GM12878 (cell line): ENCODE data around the gene KIF21B. TPM values are rescaled to one million over a fixed set of nuclear protein-coding genes. Genes with fewer than 3 reads are reported as not detected.

ENCODE experiments used
- ATAC-seq: fragments of 200-7000 bp; cut with Tn5 transposase; 3 replicates; pipeline ENCODE4 v1.9.1; 2020; ENCODE audit warnings: mild to moderate bottlenecking, moderate library complexity
- BruUV-seq: library from RNA; stranded (reverse); fragments of 400-500 nt; replicated peaks from 2 replicates; lab custom pipeline; 2021; lab: Mats Ljungman, UMichigan
- CTCF ChIA-PET: fragments of 300-600 bp; sonication (Branson Sonifier 250); formaldehyde crosslinking; extraction: SDS; loops from one replicate; lab custom pipeline; 2021; ENCODE audit warnings: inconsistent platforms; lab: Yijun Ruan, JAX
- POLR2A ChIA-PET: fragments of 350-600 bp; formaldehyde crosslinking; extraction: SDS; loops from one replicate; lab custom pipeline; 2021; ENCODE audit warnings: inconsistent platforms; lab: Charles Lee
- RAD21 ChIA-PET: fragments of 300-600 bp; sonication (Branson Sonifier 250); formaldehyde crosslinking; loops from one replicate; lab custom pipeline; 2023; ENCODE audit warnings: antibody characterized with exemption; ENCODE audit not compliant: unreplicated experiment; lab: Charles Lee
- SMC1A ChIA-PET: fragments of 300-600 bp; sonication (Branson Sonifier 250); formaldehyde crosslinking; loops from one replicate; lab custom pipeline; 2023; ENCODE audit not compliant: unreplicated experiment, uncharacterized antibody; lab: Charles Lee
- DNase-seq: peaks from one replicate; pipeline ENCODE4 v3.0.0-alpha.2; 2011; ENCODE audit warnings: low read depth, low spot score
- FAIRE-seq: peaks from 3 replicates; lab custom pipeline; 2011; peaks lifted over from hg19 to GRCh38; lab: Jason Lieb, UNC
- H2AFZ ChIP-seq: 2 replicates; pipeline ENCODE4 v1.6.0; 2011; ENCODE audit warnings: low read depth, low read length, control low read depth; ENCODE audit not compliant: control insufficient read depth
- H3K27ac ChIP-seq: 2 replicates; pipeline ENCODE4 v1.5.1; 2011; ENCODE audit warnings: control low read depth; ENCODE audit not compliant: control insufficient read depth, insufficient read depth
- H3K27me3 ChIP-seq, 2 experiments: replicated peaks in 1 of 2; 2 replicates each; pipeline versions ENCODE4 v1.6.0 to v1.6.1; 2011; ENCODE audit warnings: low read length in 1 of 2; ENCODE audit not compliant: control insufficient read depth in 2 of 2, insufficient read depth in 2 of 2
- H3K36me3 ChIP-seq, 2 experiments: 2 replicates each; pipeline ENCODE4 v1.5.1; 2011; ENCODE audit warnings: low read length in 1 of 2; ENCODE audit not compliant: control insufficient read depth in 2 of 2, insufficient read depth in 2 of 2
- H3K4me1 ChIP-seq: 2 replicates; pipeline ENCODE4 v1.6.1; 2011; ENCODE audit warnings: mild to moderate bottlenecking, low read length, moderate library complexity, mixed read lengths; ENCODE audit not compliant: control insufficient read depth, insufficient read depth
- H3K4me2 ChIP-seq: 2 replicates; pipeline ENCODE4 v1.6.0; 2011; ENCODE audit warnings: control low read depth; ENCODE audit not compliant: control insufficient read depth, insufficient read depth
- H3K4me3 ChIP-seq: fragments of 200-600 bp; sonication (generic); 2 replicates; pipeline ENCODE4 v1.5.1; 2016
- H3K79me2 ChIP-seq: 2 replicates; pipeline ENCODE4 v1.6.0; 2011; ENCODE audit warnings: low read length; ENCODE audit not compliant: control insufficient read depth, insufficient read depth
- H3K9ac ChIP-seq: 2 replicates; pipeline ENCODE4 v1.8.0; 2011; ENCODE audit warnings: low read length, control low read depth, mixed read lengths; ENCODE audit not compliant: control insufficient read depth, insufficient read depth
- H3K9me3 ChIP-seq: replicated peaks from 3 replicates; pipeline ENCODE4 v1.5.1; 2011; ENCODE audit warnings: mild to moderate bottlenecking, low read length; ENCODE audit not compliant: control insufficient read depth, insufficient read depth
- H4K20me1 ChIP-seq: 2 replicates; pipeline ENCODE4 v1.6.0; 2011; ENCODE audit not compliant: control insufficient read depth, insufficient read depth
- BACH1 ChIP-seq: fragments of 450-650 bp; IDR thresholded peaks from 2 replicates; pipeline ENCODE4 v1.6.1; 2017; ENCODE audit warnings: mild to moderate bottlenecking, borderline replicate concordance
- BHLHE40 ChIP-seq, 2 experiments: fragments of 450-650 bp in 1 of 2; IDR thresholded peaks; 2 replicates each; pipeline ENCODE4 v1.6.1; 2011 to 2017; ENCODE audit warnings: low read depth in 2 of 2, borderline replicate concordance in 1 of 2, improper control_type of control experiment in 1 of 2, low read length in 1 of 2, mild to moderate bottlenecking in 1 of 2
- CBX5 ChIP-seq: sonication (generic); IDR thresholded peaks from 2 replicates; pipeline ENCODE4 v1.6.1; 2016; ENCODE audit warnings: low read depth, moderate library complexity, mild to moderate bottlenecking, inconsistent platforms
- MTA3 ChIP-seq: IDR thresholded peaks from 2 replicates; pipeline ENCODE4 v1.6.1; 2012; ENCODE audit warnings: low read length, inconsistent platforms, borderline replicate concordance
- MYB ChIP-seq: fragments of 150-350 bp; IDR thresholded peaks from 2 replicates; pipeline ENCODE4 v1.6.1; 2014; ENCODE audit warnings: mild to moderate bottlenecking, low read depth, low read length, borderline replicate concordance
- NR2C1 ChIP-seq: fragments of 450-650 bp; IDR thresholded peaks from 2 replicates; pipeline ENCODE4 v1.6.1; 2017; ENCODE audit warnings: antibody characterized with exemption, mild to moderate bottlenecking, moderate library complexity
- RAD21 ChIP-seq: IDR thresholded peaks from 2 replicates; pipeline ENCODE4 v1.6.1; 2011; ENCODE audit warnings: mild to moderate bottlenecking, low read depth, low read length, moderate library complexity; ENCODE audit not compliant: insufficient read depth
- STAT3 ChIP-seq: IDR thresholded peaks from 2 replicates; pipeline ENCODE4 v1.6.1; 2011; ENCODE audit warnings: low read depth, low read length, improper control_type of control experiment
- TCF7 ChIP-seq: IDR thresholded peaks from 2 replicates; pipeline ENCODE4 v1.6.1; 2014; ENCODE audit warnings: antibody characterized with exemption, borderline replicate concordance
- USF2 ChIP-seq: IDR thresholded peaks from 2 replicates; pipeline ENCODE4 v1.6.1; 2011; ENCODE audit warnings: low read depth, low read length, improper control_type of control experiment, borderline replicate concordance
- YY1 ChIP-seq: IDR thresholded peaks from 2 replicates; pipeline ENCODE4 v1.6.1; 2011; ENCODE audit warnings: low read depth, mild to moderate bottlenecking, low read length
- ZNF217 ChIP-seq: fragments of 450-650 bp; IDR thresholded peaks from 2 replicates; pipeline ENCODE4 v1.6.1; 2017; ENCODE audit warnings: antibody characterized with exemption, mild to moderate bottlenecking
- ZNF384 ChIP-seq: IDR thresholded peaks from 2 replicates; pipeline ENCODE4 v1.6.1; 2012; ENCODE audit warnings: low read depth, mild to moderate bottlenecking, low read length, improper control_type of control experiment, borderline replicate concordance
- ZSCAN29 ChIP-seq: fragments of 450-650 bp; IDR thresholded peaks from 2 replicates; pipeline ENCODE4 v1.6.1; 2017; ENCODE audit warnings: mild to moderate bottlenecking, moderate library complexity
- WGBS: methylation state at CpG from one replicate; pipeline ENCODE4 v1.1.6; 2016; ENCODE audit warnings: low lambda C conversion rate; ENCODE audit not compliant: insufficient replicate concordance, insufficient coverage; ENCODE audit errors: missing lambda C conversion rate; 5-methylcytosine and 5-hydroxymethylcytosine counted together
- in situ Hi-C: fragments of 300-500 bp; cut with MboI; formaldehyde crosslinking; loops from 9 replicates; pipeline ENCODE4 v1.14.3; 2018; ENCODE audit warnings: mixed read lengths
- intact Hi-C: fragments of 100-400 bp; cut with micrococcal nuclease; formaldehyde crosslinking; loops from one replicate; pipeline ENCODE4 v1.14.2; 2022; ENCODE audit not compliant: unreplicated experiment
- polyA plus RNA-seq, 11 experiments: library from polyadenylated mRNA; depleted of rRNA in 4 of 11; unstranded in 6 of 11; stranded (reverse) in 5 of 11; fragments of >200 nt; fragmentation: Nextera tagmentation in 4 of 11; fragmentation: Illumina TruSeq in 1 of 11; extraction: Ambion mirVana in 4 of 11; extraction: Trizol in 1 of 11; gene quantifications; 1 replicate in 1 of 11; 2 replicates in 10 of 11; pipeline versions ENCODE4 v1.2.1 to v1.2.3, GENCODE V29; 2011 to 2016; ENCODE audit warnings: inconsistent platforms in 2 of 11, missing spikeins in 2 of 11, low read depth in 1 of 11
- total RNA-seq, 4 experiments: library from RNA; depleted of rRNA in 3 of 4; stranded (reverse); fragments of >200 nt in 3 of 4; fragmentation: Illumina TruSeq in 1 of 4; extraction: Trizol in 1 of 4; gene quantifications; 2 replicates each; pipeline versions ENCODE4 v1.2.1 to v1.2.3, GENCODE V29; 2013 to 2021

The KIF21B gene
- total and polyA plus RNA-seq, 10 of the 15 experiments (the other 5 are each of a cell fraction or from before 2014, with no cell fraction given), result 2.3 to 47.7 (median 12.6) TPM

- Histone ChIP-seq H3K36me3 (peaks cover 0 to 10% of the 10 kb centered on the region in 2 experiments; a peak in 3 of 4 replicates), H3K79me2 (peaks cover 8% of the 10 kb centered on the region; the same call in 1 of the 2 replicates), H3K9ac (no peak overlapping the region), H2AFZ (no peak overlapping the region), H3K27me3 (no peaks in the 10 kb centered on the region), H3K27ac (no peak overlapping the region), H3K9me3 (no peaks in the 10 kb centered on the region), H3K4me3 (no peak overlapping the region), H3K4me2 (no peak overlapping the region), H3K4me1 (peaks cover 8% of the 10 kb centered on the region), H4K20me1 (no peaks in the 10 kb centered on the region)
- no peak for TF ChIP-seq NR2C1
- no peak for TF ChIP-seq ZNF217
- no peak for TF ChIP-seq CBX5
- TF ChIP-seq ZNF384, result no peak
- TF ChIP-seq USF2, result no peak
- no peak for TF ChIP-seq RAD21
- TF ChIP-seq TCF7, result no peak
- TF ChIP-seq MYB, result no peak
- no peak for TF ChIP-seq BHLHE40 (IDR thresholded peaks at IDR 0.05; ENCODE audit: borderline replicate concordance in 1 of 2, low read depth in 2 of 2, low read length in 1 of 2)
- TF ChIP-seq BACH1, result no peak
- TF ChIP-seq MTA3, result no peak
- no peak for TF ChIP-seq ZSCAN29
- no peak for TF ChIP-seq STAT3
- no peak for TF ChIP-seq YY1
- POLR2A ChIA-PET, result no interaction called here
- 72% methylated on average over 3 of the region's 3 CpGs for WGBS
- intact Hi-C loops, result no loop called here
- no peak for FAIRE-seq
- SMC1A ChIA-PET, result no interaction called here
- CTCF ChIA-PET, result interaction anchor here (1.2 to 3.2 kb wide), 3 partner anchors 10 to 40 kb away, joined by 3 to 10 read pairs (median 4); no protein-coding TSS in a partner anchor
- RAD21 ChIA-PET, result no interaction called here
- in situ Hi-C loops, result no loop called here
- no TSS peak for BruUV-seq
- no peak for DNase-seq
- no peak for ATAC-seq
These were observed 11.9 kb downstream of the KIF21B start for GRCh38 chr1:201011616-201012015.
